GM12878 (cell line): ENCODE data around the gene MYO1D. TPM values are rescaled to one million over a fixed set of nuclear protein-coding genes. Genes with fewer than 3 reads are reported as not detected.

ENCODE experiments used
- ATAC-seq: fragments of 200-7000 bp; cut with Tn5 transposase; 3 replicates; pipeline ENCODE4 v1.9.1; 2020; ENCODE audit warnings: mild to moderate bottlenecking, moderate library complexity
- BruUV-seq: library from RNA; stranded (reverse); fragments of 400-500 nt; replicated peaks from 2 replicates; lab custom pipeline; 2021; lab: Mats Ljungman, UMichigan
- CTCF ChIA-PET: fragments of 300-600 bp; sonication (Branson Sonifier 250); formaldehyde crosslinking; extraction: SDS; loops from one replicate; lab custom pipeline; 2021; ENCODE audit warnings: inconsistent platforms; lab: Yijun Ruan, JAX
- POLR2A ChIA-PET: fragments of 350-600 bp; formaldehyde crosslinking; extraction: SDS; loops from one replicate; lab custom pipeline; 2021; ENCODE audit warnings: inconsistent platforms; lab: Charles Lee
- RAD21 ChIA-PET: fragments of 300-600 bp; sonication (Branson Sonifier 250); formaldehyde crosslinking; loops from one replicate; lab custom pipeline; 2023; ENCODE audit warnings: antibody characterized with exemption; ENCODE audit not compliant: unreplicated experiment; lab: Charles Lee
- SMC1A ChIA-PET: fragments of 300-600 bp; sonication (Branson Sonifier 250); formaldehyde crosslinking; loops from one replicate; lab custom pipeline; 2023; ENCODE audit not compliant: unreplicated experiment, uncharacterized antibody; lab: Charles Lee
- DNase-seq: peaks from one replicate; pipeline ENCODE4 v3.0.0-alpha.2; 2011; ENCODE audit warnings: low read depth, low spot score
- FAIRE-seq: peaks from 3 replicates; lab custom pipeline; 2011; peaks lifted over from hg19 to GRCh38; lab: Jason Lieb, UNC
- H2AFZ ChIP-seq: 2 replicates; pipeline ENCODE4 v1.6.0; 2011; ENCODE audit warnings: low read depth, low read length, control low read depth; ENCODE audit not compliant: control insufficient read depth
- H3K27ac ChIP-seq: 2 replicates; pipeline ENCODE4 v1.5.1; 2011; ENCODE audit warnings: control low read depth; ENCODE audit not compliant: control insufficient read depth, insufficient read depth
- H3K27me3 ChIP-seq, 2 experiments: replicated peaks in 1 of 2; 2 replicates each; pipeline versions ENCODE4 v1.6.0 to v1.6.1; 2011; ENCODE audit warnings: low read length in 1 of 2; ENCODE audit not compliant: control insufficient read depth in 2 of 2, insufficient read depth in 2 of 2
- H3K36me3 ChIP-seq, 2 experiments: 2 replicates each; pipeline ENCODE4 v1.5.1; 2011; ENCODE audit warnings: low read length in 1 of 2; ENCODE audit not compliant: control insufficient read depth in 2 of 2, insufficient read depth in 2 of 2
- H3K4me1 ChIP-seq: 2 replicates; pipeline ENCODE4 v1.6.1; 2011; ENCODE audit warnings: mild to moderate bottlenecking, low read length, moderate library complexity, mixed read lengths; ENCODE audit not compliant: control insufficient read depth, insufficient read depth
- H3K4me2 ChIP-seq: 2 replicates; pipeline ENCODE4 v1.6.0; 2011; ENCODE audit warnings: control low read depth; ENCODE audit not compliant: control insufficient read depth, insufficient read depth
- H3K4me3 ChIP-seq: fragments of 200-600 bp; sonication (generic); 2 replicates; pipeline ENCODE4 v1.5.1; 2016
- H3K79me2 ChIP-seq: 2 replicates; pipeline ENCODE4 v1.6.0; 2011; ENCODE audit warnings: low read length; ENCODE audit not compliant: control insufficient read depth, insufficient read depth
- H3K9ac ChIP-seq: 2 replicates; pipeline ENCODE4 v1.8.0; 2011; ENCODE audit warnings: low read length, control low read depth, mixed read lengths; ENCODE audit not compliant: control insufficient read depth, insufficient read depth
- H3K9me3 ChIP-seq: replicated peaks from 3 replicates; pipeline ENCODE4 v1.5.1; 2011; ENCODE audit warnings: mild to moderate bottlenecking, low read length; ENCODE audit not compliant: control insufficient read depth, insufficient read depth
- H4K20me1 ChIP-seq: 2 replicates; pipeline ENCODE4 v1.6.0; 2011; ENCODE audit not compliant: control insufficient read depth, insufficient read depth
- ATF7 ChIP-seq: fragments of 450-650 bp; IDR thresholded peaks from 2 replicates; pipeline ENCODE4 v1.6.1; 2016; ENCODE audit warnings: low read depth, mild to moderate bottlenecking
- CBFB ChIP-seq: IDR thresholded peaks from 2 replicates; pipeline ENCODE4 v1.6.1; 2016; ENCODE audit warnings: antibody characterized with exemption, low read depth
- DPF2 ChIP-seq: fragments of 450-650 bp; IDR thresholded peaks from 2 replicates; pipeline ENCODE4 v1.6.1; 2017; ENCODE audit warnings: mild to moderate bottlenecking
- ETV6 ChIP-seq, 2 experiments: fragments of 450-650 bp in 1 of 2; IDR thresholded peaks in 1 of 2; conservative IDR thresholded peaks in 1 of 2; 2 replicates each; pipeline ENCODE4 v1.6.1; 2014; ENCODE audit warnings: antibody characterized with exemption in 1 of 2, borderline replicate concordance in 1 of 2, low read depth in 1 of 2, mild to moderate bottlenecking in 1 of 2, moderate library complexity in 1 of 2
- IKZF1 ChIP-seq: fragments of 450-650 bp; conservative IDR thresholded peaks from 2 replicates; pipeline ENCODE4 v1.6.1; 2017; ENCODE audit warnings: antibody characterized with exemption, mild to moderate bottlenecking
- IKZF2 ChIP-seq, 2 experiments: fragments of 450-650 bp; IDR thresholded peaks; 2 replicates each; pipeline ENCODE4 v1.6.1; 2017; ENCODE audit warnings: mild to moderate bottlenecking in 2 of 2, moderate library complexity in 2 of 2
- MEF2A ChIP-seq: IDR thresholded peaks from 2 replicates; pipeline ENCODE4 v1.6.1; 2011; ENCODE audit warnings: low read depth, mild to moderate bottlenecking, low read length, moderate library complexity; ENCODE audit not compliant: insufficient read depth
- MTA2 ChIP-seq: fragments of 450-650 bp; IDR thresholded peaks from 2 replicates; pipeline ENCODE4 v1.6.1; 2016; ENCODE audit warnings: low read depth, mild to moderate bottlenecking, moderate library complexity
- NFIC ChIP-seq: IDR thresholded peaks from 2 replicates; pipeline ENCODE4 v1.6.1; 2012; ENCODE audit warnings: low read depth, mild to moderate bottlenecking, inconsistent platforms, low read length, moderate library complexity
- PBX3 ChIP-seq: IDR thresholded peaks from 2 replicates; pipeline ENCODE4 v1.6.1; 2011; ENCODE audit warnings: mild to moderate bottlenecking, low read depth, low read length, moderate library complexity; ENCODE audit not compliant: insufficient replicate concordance
- POU2F2 ChIP-seq: IDR thresholded peaks from 3 replicates; pipeline ENCODE4 v1.6.1; 2011; ENCODE audit warnings: low read depth, mild to moderate bottlenecking, low read length, borderline replicate concordance
- RUNX3 ChIP-seq: IDR thresholded peaks from 2 replicates; pipeline ENCODE4 v1.6.1; 2012; ENCODE audit warnings: low read length, inconsistent platforms
- SKIL ChIP-seq: fragments of 450-650 bp; IDR thresholded peaks from 2 replicates; pipeline ENCODE4 v1.6.1; 2017; ENCODE audit warnings: mild to moderate bottlenecking, low read depth, inconsistent platforms; ENCODE audit not compliant: poor library complexity, severe bottlenecking
- SP1 ChIP-seq: IDR thresholded peaks from one replicate; pipeline ENCODE4 v1.6.1; 2011; ENCODE audit warnings: low read depth, low read length
- WGBS: methylation state at CpG from one replicate; pipeline ENCODE4 v1.1.6; 2016; ENCODE audit warnings: low lambda C conversion rate; ENCODE audit not compliant: insufficient replicate concordance, insufficient coverage; ENCODE audit errors: missing lambda C conversion rate; 5-methylcytosine and 5-hydroxymethylcytosine counted together
- in situ Hi-C: fragments of 300-500 bp; cut with MboI; formaldehyde crosslinking; loops from 9 replicates; pipeline ENCODE4 v1.14.3; 2018; ENCODE audit warnings: mixed read lengths
- intact Hi-C: fragments of 100-400 bp; cut with micrococcal nuclease; formaldehyde crosslinking; loops from one replicate; pipeline ENCODE4 v1.14.2; 2022; ENCODE audit not compliant: unreplicated experiment
- polyA plus RNA-seq, 11 experiments: library from polyadenylated mRNA; depleted of rRNA in 4 of 11; unstranded in 6 of 11; stranded (reverse) in 5 of 11; fragments of >200 nt; fragmentation: Nextera tagmentation in 4 of 11; fragmentation: Illumina TruSeq in 1 of 11; extraction: Ambion mirVana in 4 of 11; extraction: Trizol in 1 of 11; gene quantifications; 1 replicate in 1 of 11; 2 replicates in 10 of 11; pipeline versions ENCODE4 v1.2.1 to v1.2.3, GENCODE V29; 2011 to 2016; ENCODE audit warnings: inconsistent platforms in 2 of 11, missing spikeins in 2 of 11, low read depth in 1 of 11
- total RNA-seq, 4 experiments: library from RNA; depleted of rRNA in 3 of 4; stranded (reverse); fragments of >200 nt in 3 of 4; fragmentation: Illumina TruSeq in 1 of 4; extraction: Trizol in 1 of 4; gene quantifications; 2 replicates each; pipeline versions ENCODE4 v1.2.1 to v1.2.3, GENCODE V29; 2013 to 2021
- TF ChIP-seq, protein P1 (sequence below): fragments of 450-650 bp; IDR thresholded peaks from 2 replicates; pipeline ENCODE4 v1.6.1; 2017; ENCODE audit warnings: mild to moderate bottlenecking, moderate library complexity

The MYO1D gene
- total and polyA plus RNA-seq, 10 of the 15 experiments (the other 5 are each of a cell fraction or from before 2014, with no cell fraction given): 1.8 to 37.7 (median 25.4) TPM

- TF ChIP-seq POU2F2: no peak
- TF ChIP-seq DPF2: 0 out of 2 replicates have a peak, but pooled peaks have one; percentile 23
- TF ChIP-seq IKZF1: 0 out of 2 replicates have a peak, but pooled peaks have one; percentile 36
- 0 out of 4 replicates have a peak, but pooled peaks of 1 of the 2 experiments have one; percentile 17 for TF ChIP-seq ETV6 (conservative IDR thresholded peaks at IDR 0.05 in 1 of 2, IDR thresholded peaks at IDR 0.05 in 1 of 2; ENCODE audit: borderline replicate concordance in 1 of 2, low read depth in 1 of 2)
- TF ChIP-seq MTA2: 0 out of 2 replicates have a peak, but pooled peaks have one; percentile 20
- peak; percentile 72; the same call in 1 of the 2 replicates for TF ChIP-seq NFIC
- no peak for TF ChIP-seq SP1
- 0 out of 4 replicates have a peak, but pooled peaks have one; percentile 15 to 24 for TF ChIP-seq IKZF2 (IDR thresholded peaks at IDR 0.05)
- TF ChIP-seq PBX3: peak; percentile 19
Measured at GRCh38 chr17:32575852-32576251, 301.1 kb downstream of the MYO1D start (continued).

GRCh38 chr17:32570081-32570396, 306.9 kb downstream of the MYO1D start:
- H3K36me3 ChIP-seq: no peaks in the 10 kb centered on the region; a peak in 1 of 4 replicates
- peak overlapping the region; percentile 67 for H3K4me2 ChIP-seq
- peak overlapping the region; percentile 48; the same call in 1 of the 2 replicates for H2AFZ ChIP-seq
- RAD21 ChIA-PET: interaction anchor here (0.7 to 2.7 kb wide), 6 partner anchors 11 to 86 kb away, joined by 3 to 36 read pairs (median 14); partner anchors contain the start of gene CDK5R1
- POLR2A ChIA-PET: interaction anchor here (1.1 to 3.0 kb wide), 5 partner anchors 33 to 82 kb away, joined by 3 to 22 read pairs (median 8); no protein-coding TSS in a partner anchor
- SMC1A ChIA-PET: interaction anchor here (1.2 to 12.1 kb wide), 6 partner anchors 11 to 83 kb away, joined by 3 to 237 read pairs (median 24); partner anchors contain the start of gene CDK5R1
- in situ Hi-C loops: no loop called here
- peak overlapping the region; percentile 70 for H3K9ac ChIP-seq
- FAIRE-seq (no peak), ATAC-seq (peak; percentile 73), DNase-seq (no peak)
- no TSS peak for BruUV-seq
- CTCF ChIA-PET: interaction anchor here (1.2 to 2.8 kb wide), 7 partner anchors 13 to 86 kb away, joined by 3 to 19 read pairs (median 4); no protein-coding TSS in a partner anchor
- intact Hi-C loops: no loop called here
- H3K27ac ChIP-seq: peak overlapping the region; percentile 99
- H3K4me3 ChIP-seq: no peak overlapping the region
- H3K9me3 ChIP-seq: no peaks in the 10 kb centered on the region
- H3K79me2 ChIP-seq: no peaks in the 10 kb centered on the region
- H4K20me1 ChIP-seq: no peaks in the 10 kb centered on the region
- 55% methylated on average over 2 of the region's 2 CpGs for WGBS
- peaks cover 45% of the 10 kb centered on the region for H3K4me1 ChIP-seq
- no peaks in the 10 kb centered on the region for H3K27me3 ChIP-seq
- TF ChIP-seq, protein P1, sequence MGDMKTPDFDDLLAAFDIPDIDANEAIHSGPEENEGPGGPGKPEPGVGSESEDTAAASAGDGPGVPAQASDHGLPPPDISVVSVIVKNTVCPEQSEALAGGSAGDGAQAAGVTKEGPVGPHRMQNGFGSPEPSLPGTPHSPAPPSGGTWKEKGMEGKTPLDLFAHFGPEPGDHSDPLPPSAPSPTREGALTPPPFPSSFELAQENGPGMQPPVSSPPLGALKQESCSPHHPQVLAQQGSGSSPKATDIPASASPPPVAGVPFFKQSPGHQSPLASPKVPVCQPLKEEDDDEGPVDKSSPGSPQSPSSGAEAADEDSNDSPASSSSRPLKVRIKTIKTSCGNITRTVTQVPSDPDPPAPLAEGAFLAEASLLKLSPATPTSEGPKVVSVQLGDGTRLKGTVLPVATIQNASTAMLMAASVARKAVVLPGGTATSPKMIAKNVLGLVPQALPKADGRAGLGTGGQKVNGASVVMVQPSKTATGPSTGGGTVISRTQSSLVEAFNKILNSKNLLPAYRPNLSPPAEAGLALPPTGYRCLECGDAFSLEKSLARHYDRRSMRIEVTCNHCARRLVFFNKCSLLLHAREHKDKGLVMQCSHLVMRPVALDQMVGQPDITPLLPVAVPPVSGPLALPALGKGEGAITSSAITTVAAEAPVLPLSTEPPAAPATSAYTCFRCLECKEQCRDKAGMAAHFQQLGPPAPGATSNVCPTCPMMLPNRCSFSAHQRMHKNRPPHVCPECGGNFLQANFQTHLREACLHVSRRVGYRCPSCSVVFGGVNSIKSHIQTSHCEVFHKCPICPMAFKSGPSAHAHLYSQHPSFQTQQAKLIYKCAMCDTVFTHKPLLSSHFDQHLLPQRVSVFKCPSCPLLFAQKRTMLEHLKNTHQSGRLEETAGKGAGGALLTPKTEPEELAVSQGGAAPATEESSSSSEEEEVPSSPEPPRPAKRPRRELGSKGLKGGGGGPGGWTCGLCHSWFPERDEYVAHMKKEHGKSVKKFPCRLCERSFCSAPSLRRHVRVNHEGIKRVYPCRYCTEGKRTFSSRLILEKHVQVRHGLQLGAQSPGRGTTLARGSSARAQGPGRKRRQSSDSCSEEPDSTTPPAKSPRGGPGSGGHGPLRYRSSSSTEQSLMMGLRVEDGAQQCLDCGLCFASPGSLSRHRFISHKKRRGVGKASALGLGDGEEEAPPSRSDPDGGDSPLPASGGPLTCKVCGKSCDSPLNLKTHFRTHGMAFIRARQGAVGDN: peak; percentile 59; the same call in 1 of the 2 replicates
- no peak for TF ChIP-seq MEF2A
- TF ChIP-seq ATF7: no peak
- no peak for TF ChIP-seq DPF2
- no peak for TF ChIP-seq RUNX3
- no peak for TF ChIP-seq CBFB
- TF ChIP-seq SKIL: no peak
